Vagina (tissue), 2 donors: ENCODE measurements around the gene SAT2.

ENCODE experiments used
- CTCF ChIP-seq, 3 experiments: fragments of 450-650 bp in 2 of 3; fragments of 200-600 bp in 1 of 3; sonication (generic) in 1 of 3; IDR thresholded peaks; one replicate each; pipeline ENCODE4 v1.5.1; 2017 to 2019; ENCODE audit warnings: antibody characterized with exemption in 3 of 3, mild to moderate bottlenecking in 2 of 3, moderate library complexity in 2 of 3
- POLR2A ChIP-seq, 2 donors: fragments of 450-650 bp; IDR thresholded peaks; one replicate each; pipeline ENCODE4 v1.6.1; 2017; ENCODE audit warnings: antibody characterized with exemption in 2 of 2, mild to moderate bottlenecking in 2 of 2, moderate library complexity in 2 of 2

- TF ChIP-seq CTCF (IDR thresholded peaks at IDR 0.05) (no peak), POLR2A (IDR thresholded peaks at IDR 0.05) (no peak)
Measured at GRCh38 chr17:7676533-7676932, 48.9 kb upstream of the SAT2 start.
